ENCODE measurements around the gene UCHL3.

The UCHL3 gene

GRCh38 chr13:75550159-75550567, 572 bp downstream of the UCHL3 start:
- peak; percentile 20 for DNase-seq

- DNase-seq, result no peak
Measured at GRCh38 chr13:75554464-75554863, 4.9 kb downstream of the UCHL3 start.

GRCh38 chr13:75554981-75555380, 5.4 kb downstream of the UCHL3 start:
- DNase-seq, result no peak

- no peak for DNase-seq
Measured at GRCh38 chr13:75555836-75556235, 6.2 kb downstream of the UCHL3 start.

- DNase-seq, result no peak
Measured at GRCh38 chr13:75556961-75557360, 7.4 kb downstream of the UCHL3 start.

- DNase-seq, result no peak
Measured at GRCh38 chr13:75558145-75558840, 8.7 kb downstream of the UCHL3 start.

- DNase-seq, result peak; percentile 3
Measured at GRCh38 chr13:75566658-75567057, 17.1 kb downstream of the UCHL3 start.

GRCh38 chr13:75569576-75569975, 20.0 kb downstream of the UCHL3 start:
- DNase-seq, result no peak

- DNase-seq, result no peak
Measured at GRCh38 chr13:75579529-75579928, 29.9 kb downstream of the UCHL3 start.

GRCh38 chr13:75581874-75582640, 32.5 kb downstream of the UCHL3 start:
- DNase-seq, result no peak

GRCh38 chr13:75583091-75583490, 33.5 kb downstream of the UCHL3 start:
- no peak for DNase-seq

GRCh38 chr13:75585153-75585552, 35.6 kb downstream of the UCHL3 start:
- DNase-seq, result no peak

- no peak for DNase-seq
Measured at GRCh38 chr13:75587679-75588078, 38.1 kb downstream of the UCHL3 start.

- no peak for DNase-seq
Measured at GRCh38 chr13:75596657-75597182, 47.1 kb downstream of the UCHL3 start.

- no peak for DNase-seq
Measured at GRCh38 chr13:75600371-75600770, 50.8 kb downstream of the UCHL3 start.

- DNase-seq, result no peak
Measured at GRCh38 chr13:75603038-75603437, 53.4 kb downstream of the UCHL3 start.

GRCh38 chr13:75607447-75607846, 57.9 kb downstream of the UCHL3 start:
- DNase-seq, result no peak

- no peak for DNase-seq
Measured at GRCh38 chr13:75610466-75610865, 60.9 kb downstream of the UCHL3 start.

- no peak for DNase-seq
Measured at GRCh38 chr13:75612354-75612753, 62.8 kb downstream of the UCHL3 start.

- DNase-seq, result no peak
Measured at GRCh38 chr13:75617230-75617629, 67.6 kb downstream of the UCHL3 start.

- no peak for DNase-seq
Measured at GRCh38 chr13:75618308-75618707, 68.7 kb downstream of the UCHL3 start.

- DNase-seq, result no peak
Measured at GRCh38 chr13:75620020-75620419, 70.4 kb downstream of the UCHL3 start.

- no peak for DNase-seq
Measured at GRCh38 chr13:75621147-75621546, 71.6 kb downstream of the UCHL3 start.

- no peak for DNase-seq
Measured at GRCh38 chr13:75628801-75629200, 79.2 kb downstream of the UCHL3 start.

All from NCI-H1105 treated with DMSO at 0.1 percent for 48 hours (cell line).